Measurements from ENCODE around the gene CCDC78.

CCDC78 gene

DNA sequence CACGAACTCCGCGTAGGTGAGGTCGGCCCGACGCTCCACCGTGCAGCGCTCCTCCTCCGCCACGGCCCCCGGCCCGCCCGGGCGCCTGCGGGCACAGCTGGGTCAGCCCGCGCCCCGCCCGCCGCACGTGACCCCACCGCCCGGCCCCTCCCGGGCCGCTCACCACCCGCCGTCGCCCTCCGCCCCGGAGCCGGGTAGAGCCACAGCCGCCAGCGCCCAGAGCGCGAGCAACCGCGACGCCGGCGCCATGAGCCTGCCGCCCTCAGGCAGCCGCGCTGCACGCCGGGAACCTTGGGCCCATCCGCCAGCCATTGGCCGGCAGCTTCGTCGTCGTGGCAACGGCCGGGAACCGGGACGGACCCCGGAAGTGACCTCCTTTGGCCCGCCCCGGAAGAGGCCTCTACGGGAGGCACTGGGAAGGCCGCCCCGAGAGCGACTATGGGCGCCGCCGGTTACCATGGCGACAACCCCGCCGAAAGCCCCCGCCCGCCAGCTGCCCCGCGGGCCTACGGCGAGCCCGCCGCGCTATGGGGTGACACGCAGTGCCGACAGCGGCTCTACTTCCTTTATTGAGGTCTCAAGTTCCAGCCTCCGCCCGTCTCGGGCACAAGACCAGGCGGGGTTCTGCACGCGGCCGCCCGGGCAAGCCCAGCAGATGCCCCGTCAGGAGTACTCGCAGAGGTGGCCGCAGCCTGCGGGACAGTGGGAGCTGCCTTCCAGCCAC lies 42.0 kb downstream of the CCDC78 start, which contains the start of gene JMJD8:
Gene JMJD8, minus strand, starts transcription at position 264 of the 724 bp plus-strand sequence. Its CDS starts 15 bp downstream, at position 249.
- Histone ChIP-seq H2AFZ (ENCODE audit: low read depth) (no peak within 1 kb of the TSS), H3K36me3 (ENCODE audit: insufficient read depth) (no peaks in the 10 kb centered on the region; the same call in 1 of the 2 replicates), H3K27me3 (ENCODE audit: insufficient read depth, low read depth) (no peaks in the 10 kb centered on the region), H4K20me1 (ENCODE audit: insufficient read depth) (no peaks in the 10 kb centered on the region), H3K79me2 (ENCODE audit: insufficient read depth, low read depth) (peaks cover 18% of the 10 kb centered on the region), H3K9ac (no peak within 1 kb of the TSS), H3K4me3 (IDR thresholded peaks at IDR 0.05; ENCODE audit: insufficient read depth, low read depth, low read length) (no peak within 1 kb of the TSS), H3K4me1 (ENCODE audit: low read depth, poor library complexity, severe bottlenecking) (peaks cover under 1% of the 10 kb centered on the region), H3K4me2 (no peak within 1 kb of the TSS), H3K27ac (no peak within 1 kb of the TSS)
- TF ChIP-seq, protein P1, sequence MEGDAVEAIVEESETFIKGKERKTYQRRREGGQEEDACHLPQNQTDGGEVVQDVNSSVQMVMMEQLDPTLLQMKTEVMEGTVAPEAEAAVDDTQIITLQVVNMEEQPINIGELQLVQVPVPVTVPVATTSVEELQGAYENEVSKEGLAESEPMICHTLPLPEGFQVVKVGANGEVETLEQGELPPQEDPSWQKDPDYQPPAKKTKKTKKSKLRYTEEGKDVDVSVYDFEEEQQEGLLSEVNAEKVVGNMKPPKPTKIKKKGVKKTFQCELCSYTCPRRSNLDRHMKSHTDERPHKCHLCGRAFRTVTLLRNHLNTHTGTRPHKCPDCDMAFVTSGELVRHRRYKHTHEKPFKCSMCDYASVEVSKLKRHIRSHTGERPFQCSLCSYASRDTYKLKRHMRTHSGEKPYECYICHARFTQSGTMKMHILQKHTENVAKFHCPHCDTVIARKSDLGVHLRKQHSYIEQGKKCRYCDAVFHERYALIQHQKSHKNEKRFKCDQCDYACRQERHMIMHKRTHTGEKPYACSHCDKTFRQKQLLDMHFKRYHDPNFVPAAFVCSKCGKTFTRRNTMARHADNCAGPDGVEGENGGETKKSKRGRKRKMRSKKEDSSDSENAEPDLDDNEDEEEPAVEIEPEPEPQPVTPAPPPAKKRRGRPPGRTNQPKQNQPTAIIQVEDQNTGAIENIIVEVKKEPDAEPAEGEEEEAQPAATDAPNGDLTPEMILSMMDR (conservative IDR thresholded peaks at IDR 0.05; ENCODE audit: low read depth, low read length), result no peak

DNA sequence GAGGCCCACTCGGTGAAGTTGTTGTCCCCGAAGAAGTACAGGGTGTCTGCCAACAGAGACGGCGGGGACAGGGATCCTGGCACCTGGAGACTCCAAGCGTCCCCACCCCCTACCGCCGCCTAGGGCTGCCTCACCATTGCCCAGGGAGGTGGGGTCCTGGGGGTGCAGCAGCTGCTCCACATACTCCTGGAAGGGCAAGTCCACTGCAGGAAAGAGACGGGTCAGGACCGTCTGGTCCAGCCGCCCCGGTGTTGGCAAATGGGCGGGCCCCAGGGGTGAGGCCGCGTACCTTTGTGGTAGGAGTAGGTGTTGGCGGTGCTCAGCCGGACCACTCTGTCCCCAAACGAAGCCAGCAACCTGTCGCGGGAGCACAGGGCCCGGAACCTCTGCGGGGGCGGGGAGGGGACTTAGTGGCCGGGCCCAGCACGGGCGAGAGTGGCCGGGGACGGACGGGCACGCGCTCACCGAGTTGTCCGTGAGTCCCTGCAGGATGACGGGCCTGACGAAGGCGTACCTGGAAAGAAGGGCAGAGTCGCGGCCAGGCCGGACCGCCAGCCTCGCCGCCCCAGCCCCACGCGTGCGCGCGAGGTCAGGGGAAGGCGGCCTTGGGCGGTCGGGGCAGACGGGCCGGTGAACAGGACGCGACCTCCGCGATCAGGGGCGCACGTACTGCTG lies 42.7 kb downstream of the CCDC78 start:
- Histone ChIP-seq H3K27ac (no peak overlapping the region), H2AFZ (ENCODE audit: low read depth) (no peak overlapping the region), H3K36me3 (ENCODE audit: insufficient read depth) (no peaks in the 10 kb centered on the region; the same call in 1 of the 2 replicates), H3K9ac (no peak overlapping the region), H4K20me1 (ENCODE audit: insufficient read depth) (no peaks in the 10 kb centered on the region), H3K79me2 (ENCODE audit: insufficient read depth, low read depth) (peaks cover 18% of the 10 kb centered on the region), H3K4me3 (IDR thresholded peaks at IDR 0.05; ENCODE audit: insufficient read depth, low read depth, low read length) (no peak overlapping the region), H3K4me2 (no peak overlapping the region), H3K4me1 (ENCODE audit: low read depth, poor library complexity, severe bottlenecking) (no peaks in the 10 kb centered on the region), H3K27me3 (ENCODE audit: insufficient read depth, low read depth) (no peaks in the 10 kb centered on the region)
- TF ChIP-seq, protein P1 (conservative IDR thresholded peaks at IDR 0.05; ENCODE audit: low read depth, low read length), result no peak

DNA sequence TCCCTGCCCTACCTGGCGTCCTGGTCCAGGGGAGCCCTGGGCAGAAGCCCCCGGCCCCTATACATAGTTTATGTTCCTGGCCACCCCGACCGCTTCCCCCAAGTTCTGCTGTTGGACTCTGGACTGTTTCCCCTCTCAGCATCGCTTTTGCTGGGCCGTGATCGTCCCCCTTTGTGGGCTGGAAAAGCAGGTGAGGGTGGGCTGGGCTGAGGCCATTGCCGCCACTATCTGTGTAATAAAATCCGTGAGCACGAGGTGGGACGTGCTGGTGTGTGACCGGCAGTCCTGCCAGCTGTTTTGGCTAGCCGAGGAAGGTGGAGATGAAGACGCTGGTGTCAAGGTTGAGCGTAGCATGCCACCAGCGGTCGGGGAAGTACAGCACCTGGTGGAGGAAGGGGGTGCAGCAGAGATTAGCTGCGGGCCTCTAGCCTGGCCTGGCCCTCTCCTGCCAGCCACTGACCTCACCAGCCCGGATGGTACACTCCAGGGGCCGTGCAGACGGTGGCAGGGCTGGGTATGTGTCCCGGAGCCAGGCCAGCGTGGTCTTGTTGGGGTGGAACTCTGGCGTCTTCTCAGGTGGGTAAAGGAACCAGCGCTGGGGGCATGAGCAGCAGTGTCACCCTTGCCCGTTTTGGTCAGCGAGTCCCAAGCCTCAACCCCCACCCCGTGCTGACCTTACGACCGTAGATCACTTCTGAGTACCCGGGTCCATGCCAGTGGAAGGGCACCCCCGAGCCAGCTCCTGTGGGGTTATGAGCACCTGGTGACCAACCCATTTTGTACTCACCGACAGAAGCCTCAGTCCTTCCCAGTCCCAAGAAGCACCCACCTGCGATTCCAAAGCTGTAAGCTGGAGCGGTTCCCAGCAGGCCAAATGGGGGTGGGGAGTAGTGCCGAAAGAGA lies 43.5 kb downstream of the CCDC78 start:
- no peak overlapping the region for H3K4me2 ChIP-seq
- TF ChIP-seq, protein P1 (conservative IDR thresholded peaks at IDR 0.05; ENCODE audit: low read depth, low read length), result no peak
- no peaks in the 10 kb centered on the region for H3K27me3 ChIP-seq (ENCODE audit: insufficient read depth, low read depth)
- peaks cover 18% of the 10 kb centered on the region for H3K79me2 ChIP-seq (ENCODE audit: insufficient read depth, low read depth)
- no peaks in the 10 kb centered on the region; the same call in 1 of the 2 replicates for H3K36me3 ChIP-seq (ENCODE audit: insufficient read depth)
- no peak overlapping the region for H3K27ac ChIP-seq
- H3K9ac ChIP-seq, result no peak overlapping the region
- no peaks in the 10 kb centered on the region for H3K4me1 ChIP-seq (ENCODE audit: low read depth, poor library complexity, severe bottlenecking)
- no peak overlapping the region for H3K4me3 ChIP-seq (IDR thresholded peaks at IDR 0.05; ENCODE audit: insufficient read depth, low read depth, low read length)
- no peaks in the 10 kb centered on the region for H4K20me1 ChIP-seq (ENCODE audit: insufficient read depth)
- no peak overlapping the region for H2AFZ ChIP-seq (ENCODE audit: low read depth)

DNA sequence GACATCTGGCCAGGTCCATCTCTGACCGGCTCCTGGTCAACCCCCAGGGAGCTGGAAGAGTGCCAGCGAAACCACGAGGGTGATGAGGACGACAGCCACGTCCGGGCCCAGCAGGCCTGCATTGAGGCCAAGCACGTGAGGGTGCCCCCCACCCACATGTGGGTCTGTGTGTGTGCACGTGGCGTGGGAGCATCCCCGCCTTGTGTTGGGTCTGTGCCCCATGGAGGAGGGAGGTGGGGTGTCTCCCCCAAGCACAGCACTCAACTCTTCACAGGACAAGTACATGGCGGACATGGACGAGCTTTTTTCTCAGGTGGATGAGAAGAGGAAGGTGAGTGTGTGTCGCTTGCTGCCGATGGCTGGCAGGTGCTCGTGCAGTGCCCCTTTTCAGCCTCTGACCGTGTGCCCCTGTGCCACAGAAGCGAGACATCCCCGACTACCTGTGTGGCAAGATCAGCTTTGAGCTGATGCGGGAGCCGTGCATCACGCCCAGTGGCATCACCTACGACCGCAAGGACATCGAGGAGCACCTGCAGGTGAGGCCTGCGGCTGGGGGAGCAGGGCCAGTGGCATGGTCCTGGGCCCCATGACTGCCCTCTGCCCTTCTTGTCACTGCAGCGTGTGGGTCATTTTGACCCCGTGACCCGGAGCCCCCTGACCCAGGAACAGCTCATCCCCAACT lies 44.4 kb downstream of the CCDC78 start:
- no peaks in the 10 kb centered on the region for H3K4me1 ChIP-seq (ENCODE audit: low read depth, poor library complexity, severe bottlenecking)
- TF ChIP-seq, protein P1 (conservative IDR thresholded peaks at IDR 0.05; ENCODE audit: low read depth, low read length), result no peak
- H3K27me3 ChIP-seq (ENCODE audit: insufficient read depth, low read depth), result no peaks in the 10 kb centered on the region
- H3K9ac ChIP-seq, result no peak overlapping the region
- peak overlapping the region; percentile 91 for H3K4me2 ChIP-seq
- peaks cover 18% of the 10 kb centered on the region for H3K79me2 ChIP-seq (ENCODE audit: insufficient read depth, low read depth)
- H4K20me1 ChIP-seq (ENCODE audit: insufficient read depth), result no peaks in the 10 kb centered on the region
- no peak overlapping the region for H3K27ac ChIP-seq
- H3K4me3 ChIP-seq (IDR thresholded peaks at IDR 0.05; ENCODE audit: insufficient read depth, low read depth, low read length), result no peak overlapping the region
- H2AFZ ChIP-seq (ENCODE audit: low read depth), result no peak overlapping the region
- H3K36me3 ChIP-seq (ENCODE audit: insufficient read depth), result no peaks in the 10 kb centered on the region; the same call in 1 of the 2 replicates
